ENCODE measurements around the gene IMMT.

IMMT gene

DNA sequence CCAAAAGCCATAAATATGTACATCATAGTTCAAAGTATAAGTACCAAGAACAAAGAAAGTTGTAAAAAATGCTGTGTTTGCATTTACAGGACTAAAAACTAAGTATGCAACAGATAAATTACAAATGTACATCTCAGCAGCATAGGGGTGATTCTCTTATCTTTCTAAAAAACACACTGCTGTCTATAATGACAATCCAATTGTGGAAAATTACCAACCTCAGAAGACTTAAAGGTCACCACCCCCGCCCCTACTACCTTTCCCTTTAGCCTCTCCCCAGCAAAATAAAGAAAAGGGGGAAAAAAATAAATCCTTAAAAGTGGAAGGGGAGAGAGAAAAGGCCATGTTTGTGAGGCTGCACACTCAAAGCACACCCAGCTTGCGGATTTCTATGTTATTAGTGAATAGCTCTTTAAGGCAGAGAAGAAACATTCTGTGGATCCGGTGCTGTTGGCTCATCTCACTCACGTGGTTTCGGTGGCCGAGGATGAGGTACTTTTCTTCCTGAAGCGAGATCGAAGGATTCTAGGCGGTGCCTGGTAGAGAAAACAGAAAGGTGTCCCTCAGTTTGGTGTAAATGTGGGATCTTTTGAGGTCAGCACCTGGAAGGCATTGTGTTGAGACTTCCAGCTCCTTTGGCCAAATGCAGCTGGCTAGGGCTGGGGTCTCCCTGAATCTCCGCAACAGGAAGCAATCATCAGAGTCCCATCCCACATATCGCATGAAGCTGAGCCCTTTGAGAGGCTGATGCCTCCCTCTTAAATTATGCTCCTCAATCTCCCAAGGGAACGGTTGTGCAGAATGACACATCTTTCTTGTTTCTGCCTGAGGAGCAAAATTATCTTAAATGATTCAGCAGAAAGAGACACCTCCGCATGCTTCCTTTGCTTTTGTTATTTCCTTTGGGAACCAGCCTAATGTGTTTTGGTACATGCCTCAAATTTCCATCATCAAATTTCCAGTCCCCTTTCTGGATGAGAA, 21.6 kb upstream of the IMMT start:
- TF ChIP-seq REST (IDR thresholded peaks at IDR 0.05; ENCODE audit: insufficient read depth in 1 of 2, low read depth in 2 of 2, low read length in 2 of 2) (no peak), FOXP2 (optimal IDR thresholded peaks at IDR 0.05; ENCODE audit: borderline replicate concordance, extremely low read depth, extremely low read length, insufficient read depth) (no peak), TAF1 (IDR thresholded peaks at IDR 0.05; ENCODE audit: borderline replicate concordance, insufficient read depth, low read length) (no peak), POLR2AphosphoS5 (IDR thresholded peaks at IDR 0.05; ENCODE audit: low read depth, low read length) (no peak), SIN3A (IDR thresholded peaks at IDR 0.05; ENCODE audit: borderline replicate concordance, insufficient read depth, low read length) (no peak)

DNA sequence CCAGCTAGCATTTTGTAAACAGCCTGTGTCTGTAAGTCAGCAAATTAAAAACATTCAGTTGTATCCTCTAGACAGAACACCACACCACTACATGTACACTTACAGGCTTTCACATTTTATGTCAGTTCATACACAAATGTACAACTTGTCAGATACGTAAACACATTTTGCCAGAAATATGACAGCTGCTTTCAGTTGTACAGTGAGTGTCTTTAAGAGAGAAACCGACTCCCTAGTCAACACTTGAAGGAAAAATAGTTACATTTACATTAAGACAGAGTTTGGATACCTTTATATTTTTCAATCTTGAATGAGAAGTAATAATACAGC, 19.2 kb upstream of the IMMT start:
- TF ChIP-seq REST (IDR thresholded peaks at IDR 0.05; ENCODE audit: insufficient read depth in 1 of 2, low read depth in 2 of 2, low read length in 2 of 2) = no peak
- no peak for TF ChIP-seq FOXP2 (optimal IDR thresholded peaks at IDR 0.05; ENCODE audit: borderline replicate concordance, extremely low read depth, extremely low read length, insufficient read depth)
- no peak for TF ChIP-seq SIN3A (IDR thresholded peaks at IDR 0.05; ENCODE audit: borderline replicate concordance, insufficient read depth, low read length)
- no peak for TF ChIP-seq TAF1 (IDR thresholded peaks at IDR 0.05; ENCODE audit: borderline replicate concordance, insufficient read depth, low read length)
- TF ChIP-seq POLR2AphosphoS5 (IDR thresholded peaks at IDR 0.05; ENCODE audit: low read depth, low read length) = no peak

- no peak for TF ChIP-seq FOXP2 (optimal IDR thresholded peaks at IDR 0.05; ENCODE audit: borderline replicate concordance, extremely low read depth, extremely low read length, insufficient read depth)
- TF ChIP-seq TAF1 (IDR thresholded peaks at IDR 0.05; ENCODE audit: borderline replicate concordance, insufficient read depth, low read length) = no peak
- no peak for TF ChIP-seq POLR2AphosphoS5 (IDR thresholded peaks at IDR 0.05; ENCODE audit: low read depth, low read length)
- no peak for TF ChIP-seq REST (IDR thresholded peaks at IDR 0.05; ENCODE audit: insufficient read depth in 1 of 2, low read depth in 2 of 2, low read length in 2 of 2)
- TF ChIP-seq SIN3A (IDR thresholded peaks at IDR 0.05; ENCODE audit: borderline replicate concordance, insufficient read depth, low read length) = no peak
Measured at GRCh38 chr2:86213699-86214502, 18.6 kb upstream of the IMMT start.

- TF ChIP-seq POLR2AphosphoS5 (IDR thresholded peaks at IDR 0.05; ENCODE audit: low read depth, low read length) (no peak), SIN3A (IDR thresholded peaks at IDR 0.05; ENCODE audit: borderline replicate concordance, insufficient read depth, low read length) (no peak), TAF1 (IDR thresholded peaks at IDR 0.05; ENCODE audit: borderline replicate concordance, insufficient read depth, low read length) (no peak), REST (IDR thresholded peaks at IDR 0.05; ENCODE audit: insufficient read depth in 1 of 2, low read depth in 2 of 2, low read length in 2 of 2) (no peak), FOXP2 (optimal IDR thresholded peaks at IDR 0.05; ENCODE audit: borderline replicate concordance, extremely low read depth, extremely low read length, insufficient read depth) (no peak)
Measured at GRCh38 chr2:86213056-86213455, 17.8 kb upstream of the IMMT start.
